Breast epithelium (tissue), 3 donors: ENCODE data around the gene TBC1D32.

ENCODE experiments used
- CTCF ChIP-seq, 3 donors: fragments of 450-650 bp; IDR thresholded peaks; one replicate each; pipeline ENCODE4 v1.5.1; 2016 to 2017; ENCODE audit warnings: antibody characterized with exemption in 3 of 3, mild to moderate bottlenecking in 3 of 3, moderate library complexity in 3 of 3
- POLR2AphosphoS5 ChIP-seq, 3 donors: sonication (generic); formaldehyde crosslinking; IDR thresholded peaks; one replicate each; pipeline ENCODE4 v1.6.1; 2017; ENCODE audit warnings: antibody characterized with exemption in 3 of 3

GRCh38 chr6:121223930-121224329, 110.3 kb downstream of the TBC1D32 start:
- no peak for TF ChIP-seq CTCF (IDR thresholded peaks at IDR 0.05)
- no peak for TF ChIP-seq POLR2AphosphoS5 (IDR thresholded peaks at IDR 0.05)
